Measurements from ENCODE around the gene DIRAS1.

DIRAS1 gene

DNA sequence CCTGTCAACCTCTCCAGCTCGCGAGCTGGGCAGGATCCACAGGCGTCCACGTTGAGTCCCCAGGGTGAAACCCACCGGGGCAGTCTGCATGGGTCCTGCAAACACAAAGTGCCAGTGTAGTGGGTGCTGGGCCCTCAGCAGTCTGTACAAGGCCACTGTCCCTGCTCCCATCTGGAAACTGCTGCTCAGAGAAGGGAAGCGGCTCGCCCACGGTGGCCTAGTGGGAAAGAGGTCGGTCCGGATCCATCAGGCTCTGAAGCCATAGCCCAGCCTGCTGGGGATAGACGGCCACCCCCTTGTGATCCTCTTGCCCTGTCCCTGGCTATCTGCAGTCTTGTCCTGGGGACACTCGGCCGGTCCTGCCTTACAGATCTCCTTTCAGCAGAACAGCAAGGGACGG lies 2.6 kb upstream of the DIRAS1 start:
- Histone ChIP-seq H3K4me1 (ENCODE audit: control insufficient read depth, low read length) (peaks cover 42% of the 10 kb centered on the region), H3K4me3 (ENCODE audit: low read length) (no peak overlapping the region), H3K79me2 (ENCODE audit: control insufficient read depth, low read length) (no peaks in the 10 kb centered on the region), H3K36me3 (ENCODE audit: control insufficient read depth, low read length) (no peaks in the 10 kb centered on the region), H3K4me2 (ENCODE audit: low read length) (no peak overlapping the region), H3F3A (ENCODE audit: control insufficient read depth, insufficient read depth) (no peaks in the 10 kb centered on the region), H3K27ac (ENCODE audit: low read depth, low read length) (no peak overlapping the region), H3K9me2 (replicated peaks; ENCODE audit: control insufficient read depth, low read length) (no peaks in the 10 kb centered on the region), H3K9me3 (ENCODE audit: control insufficient read depth, insufficient read depth, low read length) (no peaks in the 10 kb centered on the region), H3K27me3 (ENCODE audit: control insufficient read depth, low read length) (peaks cover 36% of the 10 kb centered on the region), H4K20me1 (ENCODE audit: control insufficient read depth, insufficient read depth, low read depth, low read length) (no peaks in the 10 kb centered on the region; the same call in 1 of the 2 replicates)
- TF ChIP-seq CTCF (IDR thresholded peaks at IDR 0.05; ENCODE audit: low read depth, low read length, poor library complexity, severe bottlenecking) (no peak), EZH2phosphoT487 (IDR thresholded peaks at IDR 0.05; ENCODE audit: borderline replicate concordance, low read length) (no peak)

DNA sequence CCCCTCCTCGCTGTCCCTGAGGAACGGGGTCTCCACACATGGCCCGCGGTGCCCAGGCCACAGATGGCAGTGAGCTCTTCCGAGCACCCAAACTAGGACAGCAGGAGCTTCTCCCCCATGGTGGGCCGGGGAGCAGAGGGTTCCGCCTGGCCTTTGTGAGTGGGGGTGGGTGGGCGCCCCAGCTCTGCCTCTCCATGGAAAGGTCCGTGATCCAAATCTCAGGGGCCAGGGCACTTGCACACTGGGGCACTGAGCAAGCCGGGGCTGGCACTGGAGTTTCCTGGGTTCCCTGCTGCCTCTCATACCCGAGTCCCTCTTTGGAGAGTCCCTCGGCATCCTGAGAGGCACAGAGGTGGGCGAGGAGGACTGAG lies 2.2 kb upstream of the DIRAS1 start:
- no peaks in the 10 kb centered on the region for H3F3A ChIP-seq (ENCODE audit: control insufficient read depth, insufficient read depth)
- H3K4me1 ChIP-seq (ENCODE audit: control insufficient read depth, low read length): peaks cover 39% of the 10 kb centered on the region
- no peaks in the 10 kb centered on the region for H3K9me2 ChIP-seq (replicated peaks; ENCODE audit: control insufficient read depth, low read length)
- peaks cover 36% of the 10 kb centered on the region for H3K27me3 ChIP-seq (ENCODE audit: control insufficient read depth, low read length)
- H3K79me2 ChIP-seq (ENCODE audit: control insufficient read depth, low read length): no peaks in the 10 kb centered on the region
- H3K4me3 ChIP-seq (ENCODE audit: low read length): no peak overlapping the region
- H4K20me1 ChIP-seq (ENCODE audit: control insufficient read depth, insufficient read depth, low read depth, low read length): no peaks in the 10 kb centered on the region; the same call in 1 of the 2 replicates
- no peak for TF ChIP-seq EZH2phosphoT487 (IDR thresholded peaks at IDR 0.05; ENCODE audit: borderline replicate concordance, low read length)
- no peak for TF ChIP-seq CTCF (IDR thresholded peaks at IDR 0.05; ENCODE audit: low read depth, low read length, poor library complexity, severe bottlenecking)
- H3K9me3 ChIP-seq (ENCODE audit: control insufficient read depth, insufficient read depth, low read length): no peaks in the 10 kb centered on the region
- no peaks in the 10 kb centered on the region for H3K36me3 ChIP-seq (ENCODE audit: control insufficient read depth, low read length)
- H3K27ac ChIP-seq (ENCODE audit: low read depth, low read length): no peak overlapping the region
- H3K4me2 ChIP-seq (ENCODE audit: low read length): no peak overlapping the region

DNA sequence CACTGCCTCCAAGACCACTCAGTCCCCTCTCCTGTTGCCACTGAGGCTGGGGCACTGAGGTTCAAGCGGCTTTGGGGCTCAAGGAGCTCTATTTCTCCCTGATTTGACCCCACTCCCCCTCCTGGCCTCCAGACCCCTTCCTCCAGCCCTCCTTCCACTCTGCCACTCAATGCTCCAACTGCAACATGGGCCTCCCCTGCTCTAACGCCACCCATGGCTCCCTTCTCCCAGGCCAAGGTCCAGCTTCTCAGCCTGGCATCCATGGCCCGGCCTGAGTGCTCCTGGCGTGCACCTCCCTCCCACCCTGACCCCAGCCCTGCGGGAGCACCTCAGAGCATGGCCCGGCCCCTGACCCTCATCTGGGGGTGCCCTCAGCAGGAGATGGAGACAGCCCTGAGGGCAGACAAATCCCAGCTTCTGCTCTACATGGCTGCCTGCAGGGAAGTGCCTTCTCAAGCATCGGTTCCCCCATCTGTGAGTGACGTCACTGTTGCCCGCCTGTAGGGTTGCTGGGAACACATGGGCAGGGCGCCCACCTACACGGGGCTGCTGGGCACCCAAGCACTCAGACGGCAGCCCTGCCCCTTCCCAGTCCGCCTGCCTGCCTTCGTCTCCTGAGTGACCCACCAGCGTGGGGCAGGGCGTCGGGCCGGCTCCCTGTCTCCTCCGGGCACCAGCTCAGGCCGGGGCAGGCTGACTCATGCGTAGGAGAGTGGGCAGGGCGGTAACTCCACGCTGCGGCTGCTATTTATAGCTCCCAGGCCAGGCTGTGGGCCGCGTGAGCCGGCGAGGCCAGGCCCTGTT lies 1.6 kb upstream of the DIRAS1 start:
- no peak overlapping the region for H3K27ac ChIP-seq (ENCODE audit: low read depth, low read length)
- H3K36me3 ChIP-seq (ENCODE audit: control insufficient read depth, low read length): no peaks in the 10 kb centered on the region
- H3K9me3 ChIP-seq (ENCODE audit: control insufficient read depth, insufficient read depth, low read length): no peaks in the 10 kb centered on the region
- TF ChIP-seq EZH2phosphoT487 (IDR thresholded peaks at IDR 0.05; ENCODE audit: borderline replicate concordance, low read length): no peak
- TF ChIP-seq CTCF (IDR thresholded peaks at IDR 0.05; ENCODE audit: low read depth, low read length, poor library complexity, severe bottlenecking): no peak
- no peaks in the 10 kb centered on the region; the same call in 1 of the 2 replicates for H4K20me1 ChIP-seq (ENCODE audit: control insufficient read depth, insufficient read depth, low read depth, low read length)
- no peak overlapping the region for H3K4me3 ChIP-seq (ENCODE audit: low read length)
- no peaks in the 10 kb centered on the region for H3K9me2 ChIP-seq (replicated peaks; ENCODE audit: control insufficient read depth, low read length)
- H3K4me2 ChIP-seq (ENCODE audit: low read length): no peak overlapping the region
- peaks cover 39% of the 10 kb centered on the region for H3K4me1 ChIP-seq (ENCODE audit: control insufficient read depth, low read length)
- peaks cover 36% of the 10 kb centered on the region for H3K27me3 ChIP-seq (ENCODE audit: control insufficient read depth, low read length)
- H3K79me2 ChIP-seq (ENCODE audit: control insufficient read depth, low read length): no peaks in the 10 kb centered on the region
- H3F3A ChIP-seq (ENCODE audit: control insufficient read depth, insufficient read depth): no peaks in the 10 kb centered on the region
